Thymus (tissue), 11 donors: Measurements from ENCODE around the gene ABL1. TPM values are rescaled to one million over a fixed set of nuclear protein-coding genes. Genes with fewer than 3 reads are reported as not detected.
"Not testable (repeated sequence)": the region's sequence is repeated elsewhere in the genome, so short reads cannot be mapped to it uniquely, and the experiment has no call there.

Experiments
- DNase-seq, 9 donors: peaks; one replicate each; pipeline ENCODE4 v3.0.0-alpha.2; 2013; ENCODE audit warnings: low spot score in 9 of 9, low read depth in 6 of 9, missing footprints in 1 of 9
- H3K27ac ChIP-seq, 2 donors: one replicate each; pipeline ENCODE4 v1.5.1; 2013; ENCODE audit warnings: control low read depth in 1 of 2, low read depth in 1 of 2, low read length in 1 of 2, mild to moderate bottlenecking in 1 of 2, moderate library complexity in 1 of 2
- H3K27me3 ChIP-seq, 2 donors: one replicate each; pipeline ENCODE4 v1.5.1; 2013; ENCODE audit warnings: low read length in 1 of 2; ENCODE audit not compliant: control insufficient read depth in 2 of 2, insufficient read depth in 1 of 2
- H3K36me3 ChIP-seq, 2 donors: one replicate each; pipeline ENCODE4 v1.5.1; 2013; ENCODE audit warnings: low read length in 1 of 2, mild to moderate bottlenecking in 1 of 2, moderate library complexity in 1 of 2; ENCODE audit not compliant: control insufficient read depth in 2 of 2, insufficient read depth in 2 of 2
- H3K4me1 ChIP-seq, 2 donors: one replicate each; pipeline ENCODE4 v1.5.1; 2013; ENCODE audit warnings: low read length in 2 of 2; ENCODE audit not compliant: control insufficient read depth in 2 of 2, insufficient read depth in 2 of 2
- H3K4me3 ChIP-seq, 2 donors: one replicate each; pipeline ENCODE4 v1.5.1; 2013; ENCODE audit warnings: low read length in 2 of 2, control low read depth in 1 of 2, mild to moderate bottlenecking in 1 of 2
- H3K9me3 ChIP-seq, 2 donors: one replicate each; pipeline ENCODE4 v1.5.1; 2013; ENCODE audit warnings: low read length in 1 of 2, mild to moderate bottlenecking in 1 of 2; ENCODE audit not compliant: control insufficient read depth in 2 of 2, insufficient read depth in 1 of 2
- WGBS: extraction: QIAGEN DNeasy Blood & Tissue Kit; methylation state at CpG from one replicate; pipeline ENCODE4 v1.1.7; 2013; 5-methylcytosine and 5-hydroxymethylcytosine counted together
- polyA plus RNA-seq: library from polyadenylated mRNA; stranded (reverse); fragments of 200-250 nt; gene quantifications from one replicate; pipeline ENCODE4 v1.2.3, GENCODE V29; 2013
- total RNA-seq: library from RNA; stranded (reverse); fragments of 120-200 nt; gene quantifications from one replicate; pipeline ENCODE4 v1.2.4, GENCODE V29; 2013
- donor health status: healthy.

ABL1 gene
- total and polyA plus RNA-seq, 2 donors: 9.5 to 21.1 TPM

DNA sequence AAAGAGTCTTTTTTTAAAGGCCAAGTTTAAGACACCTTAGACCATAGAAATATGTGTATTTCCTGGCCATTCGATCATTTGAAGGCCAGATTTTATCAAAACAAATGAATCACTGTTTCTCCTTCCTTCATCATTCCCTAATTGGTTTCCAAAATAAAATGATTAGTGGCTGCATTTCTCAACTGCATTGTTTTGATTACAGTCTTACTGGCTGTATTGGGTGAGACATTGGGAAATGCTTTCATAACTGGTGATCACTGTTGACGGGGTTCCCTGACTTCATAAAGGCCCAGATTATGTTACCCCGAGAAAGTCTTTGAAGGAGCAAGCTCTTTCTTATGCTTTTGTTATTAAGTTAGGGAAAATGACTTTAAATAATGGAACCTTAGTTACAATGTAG, 40.6 kb upstream of the ABL1 start:
- DNase-seq, H3K9me3 ChIP-seq, H3K36me3 ChIP-seq, H3K27me3 ChIP-seq, H3K4me1 ChIP-seq, H3K27ac ChIP-seq, H3K4me3 ChIP-seq: not testable (repeated sequence)
- 93% methylated on average over 3 of the region's 3 CpGs for WGBS

DNA sequence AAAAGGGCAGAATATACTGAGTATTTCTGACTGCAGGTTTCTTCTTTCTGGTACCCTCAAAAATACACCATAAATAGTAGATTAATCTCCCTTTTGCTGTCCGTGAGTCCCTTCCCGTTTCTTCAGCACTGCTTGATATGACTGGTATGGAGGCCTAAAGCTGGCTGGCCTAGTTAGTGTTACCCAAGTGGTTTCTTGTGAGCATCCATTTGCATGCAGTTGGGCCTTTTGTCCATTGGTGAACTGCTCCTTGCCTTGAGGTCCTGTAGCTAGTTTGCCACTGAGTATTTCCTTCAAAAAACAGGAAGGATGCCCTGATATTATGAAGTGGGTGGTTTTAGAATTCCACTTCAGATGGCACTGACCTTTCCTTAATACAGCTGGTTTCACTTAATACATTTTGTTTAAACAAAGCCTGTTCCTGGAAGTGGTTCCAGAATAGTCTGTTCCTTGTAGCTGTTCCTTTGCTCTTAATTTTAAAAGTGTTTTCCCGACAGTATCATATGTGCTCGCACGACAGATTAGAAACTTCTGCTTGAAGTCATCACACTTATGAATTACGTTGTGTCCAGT, 40.0 kb upstream of the ABL1 start:
- 97% methylated on average over 6 of the region's 6 CpGs for WGBS

DNA sequence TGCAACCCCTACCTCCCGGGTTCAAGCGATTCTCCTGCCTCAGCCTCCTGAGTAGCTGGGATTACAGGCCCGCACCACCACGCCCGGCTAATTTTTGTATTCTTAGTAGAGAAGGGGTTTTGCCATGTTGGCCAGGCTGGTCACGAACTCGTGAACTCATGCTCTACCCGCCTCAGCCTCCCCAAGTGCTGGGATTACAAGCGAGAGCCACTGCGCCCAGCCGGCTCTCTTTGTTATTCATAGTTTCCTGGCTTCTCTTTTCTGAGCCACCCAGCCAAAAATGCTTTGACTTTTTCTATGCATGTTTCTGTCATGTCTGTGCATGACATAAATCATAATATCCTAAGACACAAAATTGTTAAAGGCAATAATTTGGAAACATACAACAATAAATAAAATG, 31.9 kb upstream of the ABL1 start:
- 97% methylated on average over 11 of the region's 11 CpGs for WGBS
- H3K36me3 ChIP-seq, DNase-seq: not testable (repeated sequence)

More for the DNA sequence above, 40.0 kb upstream of the ABL1 start:
- no peak for DNase-seq
- H3K4me1 ChIP-seq: no peaks in the 10 kb centered on the region
- H3K27me3 ChIP-seq: no peaks in the 10 kb centered on the region
- no peaks in the 10 kb centered on the region for H3K36me3 ChIP-seq
- H3K9me3 ChIP-seq: peaks cover 0 to 3% of the 10 kb centered on the region in 2 donors
- H3K4me3 ChIP-seq: no peak overlapping the region
- H3K27ac ChIP-seq: no peak overlapping the region

DNA sequence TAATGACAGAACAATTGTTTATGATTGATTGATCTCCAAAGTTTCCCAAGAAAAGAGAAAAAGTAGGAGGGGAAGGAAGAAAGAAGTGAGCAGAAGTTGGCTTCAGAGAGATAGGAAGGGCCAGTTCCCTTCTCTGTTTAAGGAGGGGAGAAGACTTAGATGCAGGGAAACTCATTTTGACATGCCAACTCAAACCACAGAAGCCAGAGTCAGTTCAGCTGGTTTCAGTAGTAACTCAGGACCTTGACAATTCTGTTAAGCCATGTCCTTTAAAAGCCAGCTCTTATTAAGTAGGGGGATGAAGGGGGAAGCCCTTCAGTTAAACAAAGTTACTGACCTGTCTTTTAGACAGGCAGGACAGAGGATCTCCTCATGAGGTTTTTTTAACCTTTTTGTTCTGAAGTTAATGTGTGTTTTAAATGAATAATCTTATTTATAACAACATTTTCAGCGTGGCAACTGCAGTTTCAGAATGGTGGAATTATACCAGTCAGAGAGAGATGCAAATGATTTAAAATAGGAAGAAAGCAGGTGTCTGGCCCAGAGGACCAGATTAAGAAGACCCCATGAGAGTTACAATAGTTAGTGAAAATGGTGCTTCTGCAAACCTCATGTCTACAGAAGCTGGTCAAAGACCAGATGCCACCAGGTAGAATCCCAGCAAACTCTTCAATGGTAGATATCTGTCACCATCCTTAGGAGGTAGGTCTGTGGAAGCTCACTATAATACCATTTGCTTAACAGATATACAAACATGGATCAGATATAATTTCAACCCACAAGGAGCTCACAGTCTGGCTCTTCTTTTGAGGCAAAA, 29.3 kb upstream of the ABL1 start:
- Histone ChIP-seq H3K27ac (no peak overlapping the region), H3K36me3 (no peaks in the 10 kb centered on the region), H3K4me1 (no peaks in the 10 kb centered on the region), H3K9me3 (no peaks in the 10 kb centered on the region), H3K27me3 (no peaks in the 10 kb centered on the region), H3K4me3 (no peak overlapping the region)
- no peak for DNase-seq
- 38% methylated on average over 1 of the region's 1 CpG for WGBS

More for the DNA sequence above, 31.9 kb upstream of the ABL1 start:
- not testable (repeated sequence) for H3K27ac ChIP-seq, H3K4me3 ChIP-seq, H3K27me3 ChIP-seq, H3K9me3 ChIP-seq, H3K4me1 ChIP-seq

DNA sequence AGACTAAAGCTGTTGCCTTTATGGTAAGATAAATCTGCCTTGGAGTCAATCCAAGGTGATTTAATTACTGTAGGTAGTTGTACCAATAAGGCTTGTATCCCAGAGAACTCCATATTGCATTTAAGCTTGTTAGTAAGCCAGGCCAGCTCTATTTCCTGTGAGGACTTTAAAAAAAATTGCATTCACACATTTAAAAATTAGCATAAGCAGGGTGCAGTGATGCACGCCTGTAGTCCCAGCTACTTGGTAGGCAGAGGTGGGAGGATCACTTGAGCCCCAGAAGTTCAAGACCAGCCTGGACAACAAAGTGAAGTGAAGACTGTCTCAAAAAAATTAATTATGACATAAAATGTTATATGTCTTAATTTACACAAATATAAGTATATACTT, 28.7 kb upstream of the ABL1 start:
- WGBS: 90% methylated on average over 1 of the region's 1 CpG
- Histone ChIP-seq H3K4me3 (no peak overlapping the region), H3K4me1 (no peaks in the 10 kb centered on the region), H3K27ac (no peak overlapping the region), H3K36me3 (no peaks in the 10 kb centered on the region), H3K27me3 (no peaks in the 10 kb centered on the region), H3K9me3 (no peaks in the 10 kb centered on the region)
- DNase-seq: no peak

DNA sequence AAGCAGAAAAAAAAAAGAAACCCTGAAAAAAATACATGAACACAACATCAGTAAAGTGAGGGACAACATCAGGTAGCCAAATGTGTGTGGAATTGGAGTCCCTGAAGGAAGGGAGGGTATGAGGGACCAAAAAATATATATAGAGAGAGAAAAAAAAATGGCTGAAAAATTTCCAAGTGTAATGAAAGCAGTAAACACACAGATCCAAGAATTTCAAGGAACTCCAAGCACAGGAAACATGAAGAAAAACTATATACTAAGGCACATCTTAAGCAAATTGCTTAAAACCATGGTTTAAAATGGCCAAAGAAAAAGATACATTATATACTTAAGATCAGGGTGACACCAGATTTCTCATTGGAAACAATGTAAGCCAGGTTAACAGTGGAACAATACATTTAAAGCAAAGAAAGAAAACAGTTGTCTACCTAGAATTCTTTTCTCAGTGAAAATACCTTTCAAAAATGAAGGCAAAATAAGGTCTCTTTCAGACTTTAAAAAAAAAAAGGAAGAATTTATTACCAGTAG, 24.4 kb upstream of the ABL1 start:
- Histone ChIP-seq H3K36me3 (no peaks in the 10 kb centered on the region), H3K27me3 (no peaks in the 10 kb centered on the region)
- DNase-seq: no peak

DNA sequence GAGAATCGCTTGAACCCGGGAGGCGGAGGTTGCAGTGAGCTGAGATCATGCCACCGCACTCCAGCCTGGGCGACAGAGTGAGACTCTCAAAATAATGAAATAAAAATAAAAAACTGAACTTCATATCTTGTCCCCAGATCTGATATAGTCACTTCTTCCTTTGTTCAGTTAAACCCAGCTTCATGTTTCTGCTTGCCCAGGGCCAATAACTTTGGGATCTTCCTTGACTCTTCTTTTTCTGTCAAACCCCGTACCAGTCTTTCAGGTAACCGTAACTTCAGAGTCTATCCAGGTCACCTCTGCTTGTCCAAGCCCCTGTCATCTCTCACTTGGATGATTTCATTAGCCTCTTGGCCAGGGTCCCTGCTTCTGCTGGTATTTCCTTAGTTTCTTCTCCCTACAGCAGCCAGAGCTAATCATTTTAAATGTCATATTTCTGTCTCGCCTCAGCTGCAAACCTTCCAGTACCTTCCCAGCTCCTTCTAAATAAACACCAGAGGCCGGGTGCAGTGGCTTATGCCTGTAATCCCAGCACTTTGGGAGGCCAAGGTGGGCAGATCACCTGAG, 19.7 kb upstream of the ABL1 start:
- no peak overlapping the region for H3K27ac ChIP-seq

More for the DNA sequence above, 24.4 kb upstream of the ABL1 start:
- H3K4me3 ChIP-seq: no peak overlapping the region
- no peak overlapping the region for H3K27ac ChIP-seq
- no peaks in the 10 kb centered on the region for H3K9me3 ChIP-seq
- no peaks in the 10 kb centered on the region for H3K4me1 ChIP-seq

DNA sequence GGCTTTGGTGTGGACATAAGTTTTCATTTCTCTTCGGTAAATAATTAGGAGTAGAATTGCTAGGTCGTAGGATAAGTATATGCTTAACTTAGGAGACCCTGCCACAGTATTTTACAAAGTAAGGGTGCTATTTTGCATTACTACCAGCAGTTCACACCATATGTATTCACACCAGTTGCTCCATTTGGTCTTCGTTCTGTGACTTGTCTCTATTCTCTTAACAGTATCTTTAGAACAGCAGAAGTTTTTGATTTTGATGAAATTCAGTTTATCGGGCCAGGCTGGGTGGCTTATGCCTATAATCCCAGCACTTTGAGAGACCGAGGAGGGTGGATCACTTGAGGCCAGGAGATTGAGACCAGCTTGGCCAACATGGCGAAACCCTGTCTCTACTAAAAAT, 17.1 kb upstream of the ABL1 start:
- H3K36me3 ChIP-seq: no peaks in the 10 kb centered on the region
- WGBS: 96% methylated on average over 6 of the region's 6 CpGs
- DNase-seq: no peak
- no peak overlapping the region for H3K27ac ChIP-seq
- no peaks in the 10 kb centered on the region for H3K27me3 ChIP-seq
- no peaks in the 10 kb centered on the region for H3K4me1 ChIP-seq
- no peaks in the 10 kb centered on the region for H3K9me3 ChIP-seq
- no peak overlapping the region for H3K4me3 ChIP-seq

More for the DNA sequence above, 19.7 kb upstream of the ABL1 start:
- Histone ChIP-seq H3K9me3 (no peaks in the 10 kb centered on the region), H3K27me3 (no peaks in the 10 kb centered on the region), H3K4me1 (no peaks in the 10 kb centered on the region), H3K4me3 (no peak overlapping the region), H3K36me3 (no peaks in the 10 kb centered on the region)
- DNase-seq: no peak
- 95% methylated on average over 9 of the region's 9 CpGs for WGBS

DNA sequence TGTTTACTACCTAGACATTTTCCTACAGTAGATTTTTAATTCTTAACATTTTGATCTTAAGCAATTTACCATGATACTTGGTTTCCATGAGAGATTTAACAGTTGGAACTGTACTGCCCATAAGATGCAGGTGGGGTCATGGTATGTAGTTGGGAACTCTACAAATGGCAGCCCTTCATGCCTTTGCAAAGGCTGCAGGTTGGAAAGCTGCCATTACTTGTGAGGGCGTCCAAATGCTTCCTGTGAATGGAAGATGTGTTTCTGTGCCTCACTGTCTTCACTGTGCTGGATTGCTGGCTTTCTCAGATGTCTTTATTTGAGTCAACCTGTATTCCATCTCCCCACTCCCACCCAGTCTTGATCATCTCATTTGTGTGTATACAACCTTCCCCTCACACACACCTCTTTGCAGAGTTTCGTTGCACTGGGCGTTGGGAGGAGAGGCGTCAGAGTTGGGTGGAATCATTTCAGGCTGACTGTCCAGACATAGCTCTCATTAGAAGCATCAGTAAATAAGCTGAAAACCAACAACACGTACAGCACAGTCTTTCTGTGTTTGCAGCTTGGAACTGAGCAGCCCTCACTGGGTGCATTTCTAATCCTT, 14.8 kb upstream of the ABL1 start:
- Histone ChIP-seq H3K4me1 (no peaks in the 10 kb centered on the region), H3K4me3 (no peak overlapping the region), H3K36me3 (no peaks in the 10 kb centered on the region), H3K9me3 (no peaks in the 10 kb centered on the region), H3K27ac (no peak overlapping the region), H3K27me3 (no peaks in the 10 kb centered on the region)
- 95% methylated on average over 5 of the region's 5 CpGs for WGBS
- DNase-seq: no peak
